GM18507 (cell line): ENCODE results near the gene GRIN2A.

Experiments used
- DNase-seq: peaks from one replicate; pipeline ENCODE4 v3.0.0; 2011; ENCODE audit warnings: low read depth; ENCODE audit not compliant: insufficient read length; ENCODE audit errors: extremely low spot score
- FAIRE-seq: peaks from 2 replicates; lab custom pipeline; 2011; peaks lifted over from hg19 to GRCh38; lab: Jason Lieb, UNC

GRIN2A gene

GRCh38 chr16:10182222-10183053 is at the start of gene GRIN2A:
TSS of gene GRIN2A (minus strand) at chr16:10182428. CDS start at chr16:10180411, 2,017 bp downstream.
- DNase-seq = no peak
- no peak for FAIRE-seq

DNA sequence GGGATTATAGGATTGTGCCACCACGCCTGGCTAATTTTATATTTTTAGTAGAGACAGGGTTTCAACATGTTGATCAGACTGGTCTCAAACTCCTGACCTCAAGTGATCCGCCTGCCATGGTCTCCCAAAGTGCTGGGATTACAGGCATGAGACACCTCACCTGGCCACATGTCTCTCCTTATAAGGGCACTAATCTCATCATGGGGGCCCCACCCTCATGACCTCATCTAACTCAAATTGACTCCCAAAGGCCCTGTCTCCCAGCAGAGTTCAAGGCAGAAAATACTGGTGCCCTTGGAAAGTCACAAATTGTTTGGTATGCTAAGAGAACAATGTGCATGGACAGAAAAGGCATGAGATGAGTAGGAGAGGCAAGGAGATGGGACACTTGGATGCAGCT is 49.3 kb upstream of the GRIN2A start:
- DNase-seq (no peak), FAIRE-seq (no peak)

DNA sequence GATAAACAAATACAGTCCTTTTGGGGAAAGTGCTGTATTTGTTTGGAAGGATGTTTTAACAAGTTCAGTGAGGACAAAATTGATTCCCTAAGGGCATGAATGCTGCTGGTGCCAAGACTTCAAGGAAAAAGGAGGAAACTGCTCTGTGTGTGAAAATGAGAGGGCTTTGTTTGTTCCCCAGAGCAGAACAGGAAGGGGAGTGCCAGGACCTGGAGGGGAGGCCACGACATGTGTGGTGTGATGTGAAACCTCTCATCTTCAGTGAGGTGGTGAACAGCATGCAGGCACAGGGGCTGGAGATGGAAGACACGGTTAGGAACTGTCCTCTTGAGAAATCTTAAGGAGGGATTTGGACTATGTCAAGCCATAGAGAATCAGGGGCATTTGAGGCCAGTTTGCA is 46.6 kb upstream of the GRIN2A start:
- DNase-seq (peak; percentile 32), FAIRE-seq (peak; percentile 70)

- DNase-seq = no peak
- no peak for FAIRE-seq
Measured at GRCh38 chr16:10226987-10227306, 44.7 kb upstream of the GRIN2A start.

DNA sequence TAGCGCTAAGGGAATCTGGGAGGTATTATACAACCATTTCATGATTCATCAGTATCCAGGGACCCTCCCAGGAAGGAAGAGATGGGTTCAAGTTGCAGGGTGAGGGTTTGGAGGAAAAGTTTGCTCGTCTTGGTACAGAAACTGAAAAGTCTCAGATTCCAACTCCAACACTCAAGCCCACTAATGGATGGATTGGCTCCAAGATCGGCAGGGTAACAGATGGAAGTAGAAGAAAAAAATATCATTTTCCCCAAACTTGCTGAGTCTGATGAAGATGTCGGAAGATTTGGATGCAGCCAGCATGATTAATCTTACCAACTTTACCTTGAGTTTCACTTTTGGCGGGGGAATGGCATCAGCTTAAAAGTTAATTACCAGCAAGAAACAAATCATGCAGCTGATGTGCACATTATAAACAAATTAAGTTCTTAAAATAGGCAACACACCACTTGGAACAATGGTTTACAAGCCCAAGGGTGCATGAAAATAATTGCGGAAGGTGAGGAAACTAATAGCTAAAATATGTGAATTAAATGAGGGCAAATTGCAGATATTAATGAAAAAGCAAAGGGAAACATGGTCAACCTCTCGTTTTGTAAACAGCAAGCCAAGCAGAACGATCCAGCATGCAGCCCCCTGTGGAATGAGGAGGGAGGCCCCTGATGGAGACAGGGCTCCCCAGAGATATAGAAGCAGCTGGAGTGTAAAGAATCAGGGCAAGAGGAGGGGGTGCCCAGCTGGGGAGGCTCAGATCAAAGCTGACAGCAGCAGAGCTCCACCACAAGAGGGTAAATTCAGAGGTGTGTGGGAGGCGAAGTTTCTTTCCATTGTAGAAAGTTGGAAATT is 44.1 kb upstream of the GRIN2A start:
- FAIRE-seq = no peak
- no peak for DNase-seq

- FAIRE-seq (no peak), DNase-seq (no peak)
Measured at GRCh38 chr16:10225653-10226052, 43.4 kb upstream of the GRIN2A start.

GRCh38 chr16:10224850-10225249 is 42.6 kb upstream of the GRIN2A start:
- DNase-seq = no peak
- no peak for FAIRE-seq

- DNase-seq = no peak
- FAIRE-seq = peak; percentile 55
Measured at GRCh38 chr16:10220942-10221341, 38.7 kb upstream of the GRIN2A start.

GRCh38 chr16:10219742-10220141 is 37.5 kb upstream of the GRIN2A start:
- no peak for FAIRE-seq
- DNase-seq = no peak

- DNase-seq = no peak
- FAIRE-seq = no peak
Measured at GRCh38 chr16:10218490-10219206, 36.4 kb upstream of the GRIN2A start.

GRCh38 chr16:10213748-10214147 is 31.5 kb upstream of the GRIN2A start:
- no peak for DNase-seq
- no peak for FAIRE-seq

GRCh38 chr16:10210944-10211343 is 28.7 kb upstream of the GRIN2A start:
- DNase-seq (no peak), FAIRE-seq (no peak)

DNA sequence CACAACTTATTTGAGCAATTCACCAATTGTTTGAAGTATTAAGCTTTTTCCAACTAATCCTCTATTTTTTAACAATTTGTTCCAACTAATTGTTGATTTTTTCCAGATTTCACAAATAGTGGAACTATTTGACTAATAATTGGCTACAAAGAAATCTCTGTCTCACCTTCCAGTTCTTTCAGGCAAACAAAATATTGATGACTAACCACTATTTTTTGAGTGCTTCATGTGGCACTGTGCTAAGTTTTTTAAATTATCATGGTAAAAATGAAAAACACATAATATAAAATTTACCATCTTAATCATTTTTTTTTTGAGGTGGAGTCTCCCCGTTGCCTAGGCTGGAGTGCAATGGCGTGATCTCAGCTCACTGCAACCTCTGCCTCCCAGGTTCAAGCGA is 24.6 kb upstream of the GRIN2A start:
- no peak for DNase-seq
- no peak for FAIRE-seq

GRCh38 chr16:10206215-10206614 is 24.0 kb upstream of the GRIN2A start:
- DNase-seq = no peak
- no peak for FAIRE-seq

DNA sequence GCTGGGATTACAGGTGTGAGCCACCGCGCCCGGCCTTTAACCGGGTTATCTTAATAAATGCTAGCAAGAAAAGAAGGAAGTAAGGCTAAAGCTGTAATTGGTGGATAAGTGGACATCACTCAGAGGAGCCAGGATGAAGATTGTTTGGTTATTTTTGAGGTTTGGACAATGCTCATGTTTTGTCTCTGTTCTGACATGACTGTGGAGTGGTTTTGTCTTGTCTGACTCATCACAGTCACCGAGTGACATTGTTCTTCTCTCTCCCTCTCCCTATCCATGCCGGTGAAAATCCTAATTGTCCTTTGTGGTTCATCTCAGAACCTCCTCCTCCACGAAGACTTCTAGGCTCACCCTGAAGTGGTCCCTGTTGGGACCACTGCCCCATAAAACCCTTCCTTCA is 23.5 kb upstream of the GRIN2A start:
- DNase-seq (no peak), FAIRE-seq (no peak)

- FAIRE-seq (no peak), DNase-seq (no peak)
Measured at GRCh38 chr16:10202649-10203048, 20.4 kb upstream of the GRIN2A start.

GRCh38 chr16:10200637-10201586 is 18.7 kb upstream of the GRIN2A start:
- FAIRE-seq (no peak), DNase-seq (no peak)

- DNase-seq (no peak), FAIRE-seq (no peak)
Measured at GRCh38 chr16:10196999-10197398, 14.8 kb upstream of the GRIN2A start.

GRCh38 chr16:10191096-10191495 is 8.9 kb upstream of the GRIN2A start:
- DNase-seq (no peak), FAIRE-seq (no peak)
